Measurements from ENCODE around the gene ABHD12.

- TF ChIP-seq CTCF (conservative IDR thresholded peaks at IDR 0.05 in 1 of 2, IDR thresholded peaks at IDR 0.05 in 1 of 2; ENCODE audit: extremely low read depth in 1 of 2, insufficient read depth in 1 of 2, low read depth in 1 of 2, low read length in 2 of 2): no peak
- no peak for TF ChIP-seq EZH2 (IDR thresholded peaks at IDR 0.05; ENCODE audit: borderline replicate concordance, low read length)
These were observed 11.5 kb downstream of the ABHD12 start for GRCh38 chr20:25378884-25379733.

All from mammary epithelial cell (primary cell).